ENCODE results near the gene KCNIP1.

DNA sequence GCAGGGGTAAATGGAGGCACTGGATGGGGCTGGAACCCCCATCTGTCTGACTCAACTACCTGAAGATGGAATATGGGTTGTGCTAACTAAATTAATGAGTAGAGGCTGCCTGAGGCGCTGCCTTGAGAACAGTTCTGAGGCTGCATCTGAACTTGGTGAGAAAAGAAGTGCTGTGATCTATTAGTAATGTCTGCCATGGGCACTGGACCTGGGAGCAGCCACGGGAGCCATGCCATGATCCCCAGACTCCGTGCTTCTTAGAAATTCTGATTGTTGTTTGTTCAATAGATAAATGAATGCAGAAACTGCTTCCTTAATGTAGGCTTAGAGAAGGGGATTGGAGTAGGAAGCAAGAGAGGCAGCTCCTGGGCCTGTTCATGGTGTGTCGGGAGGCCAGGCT is 80.2 kb downstream of the KCNIP1 start:
- TF ChIP-seq CTCF (IDR thresholded peaks at IDR 0.05) (no peak), POLR2A (IDR thresholded peaks at IDR 0.05) (no peak)

Data from esophagus squamous epithelium (tissue), 4 donors.